Fibroblast of peridontal ligament (primary cell): ENCODE data around the gene CACNA2D3.
"Not testable (repeated sequence)": the region's sequence is repeated elsewhere in the genome, so short reads cannot be mapped to it uniquely, and the experiment has no call there.

ENCODE experiments used
- DNase-seq: peaks from one replicate; pipeline ENCODE4 v3.0.0-alpha.2; 2010; ENCODE audit errors: extremely low read depth

Gene CACNA2D3

DNA sequence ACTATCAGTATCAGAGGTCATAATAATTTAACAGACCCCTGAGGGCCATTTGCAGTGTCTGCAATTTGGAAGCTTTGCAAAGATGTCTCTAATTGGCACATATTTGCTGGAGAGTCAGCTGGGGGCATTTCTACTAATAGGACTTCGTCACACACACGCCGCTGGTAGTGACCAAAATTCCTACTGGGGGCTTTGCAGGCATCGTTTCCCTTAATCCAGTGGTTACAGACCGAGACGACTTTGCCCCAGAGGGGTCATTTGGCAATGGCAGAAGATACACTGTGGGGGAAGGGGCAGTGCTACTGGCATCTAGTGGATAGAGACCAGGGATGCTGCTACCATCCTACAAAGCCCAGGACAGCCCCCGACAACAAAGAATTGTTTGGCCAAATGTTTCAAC, 956.5 kb downstream of the CACNA2D3 start:
- no peak for DNase-seq

DNA sequence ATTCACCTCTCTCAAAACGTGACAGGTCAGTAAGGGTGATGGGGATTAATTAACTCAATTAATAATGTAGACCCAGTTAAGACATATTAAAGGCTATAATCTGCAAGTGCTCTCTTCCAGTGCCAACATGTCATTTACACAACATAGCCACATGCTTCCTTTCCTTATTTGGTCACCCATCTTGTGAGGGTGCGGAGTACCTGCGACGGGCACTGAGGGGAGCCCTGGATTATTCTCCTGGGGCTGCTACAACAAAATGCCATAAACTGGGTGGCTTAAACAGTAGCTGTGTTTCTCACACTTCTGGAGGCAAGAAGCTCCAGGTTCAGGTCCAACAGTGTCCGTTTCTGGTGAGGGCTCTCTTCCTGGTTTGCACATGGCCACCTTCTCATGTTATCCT, 962.9 kb downstream of the CACNA2D3 start:
- no peak for DNase-seq

DNA sequence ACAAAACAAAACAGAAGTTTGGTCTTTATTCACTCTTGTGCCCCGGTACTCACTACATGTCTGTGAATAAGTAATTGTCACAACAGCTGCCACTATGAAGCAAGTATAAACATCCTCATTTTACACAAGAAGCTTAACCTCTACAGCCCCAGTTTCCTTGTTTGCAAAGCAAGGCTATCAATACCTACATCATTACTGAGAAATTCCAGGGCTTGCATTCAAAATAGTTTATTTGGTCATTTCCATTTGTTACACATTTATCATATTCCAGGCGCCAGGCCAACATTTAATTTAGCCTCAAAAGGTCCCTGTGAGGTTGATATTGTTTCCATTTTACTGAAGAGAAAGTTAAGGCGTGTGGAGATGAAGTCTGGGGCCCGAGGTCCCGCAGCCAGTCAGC, 966.9 kb downstream of the CACNA2D3 start:
- peak; percentile 45 for DNase-seq

DNA sequence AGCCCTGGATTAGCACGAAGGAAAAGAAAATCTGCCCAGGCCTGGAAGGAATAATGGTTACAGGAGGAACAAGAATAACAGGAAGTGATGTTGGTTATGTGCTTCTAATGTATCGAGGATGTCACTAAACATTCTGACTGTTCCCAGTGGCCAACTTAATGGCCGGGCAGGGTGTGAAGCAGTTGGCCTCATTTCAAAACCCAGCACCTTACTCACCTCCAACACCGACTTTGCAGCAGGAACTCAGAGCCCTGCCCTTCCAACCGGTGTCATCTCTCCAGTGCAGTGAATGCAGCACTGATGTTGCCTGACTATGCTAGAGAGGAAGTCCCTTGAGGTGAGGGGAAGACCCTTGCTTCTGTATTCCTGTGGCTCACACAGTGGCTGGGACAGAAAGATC, 967.9 kb downstream of the CACNA2D3 start:
- DNase-seq, result no peak

DNA sequence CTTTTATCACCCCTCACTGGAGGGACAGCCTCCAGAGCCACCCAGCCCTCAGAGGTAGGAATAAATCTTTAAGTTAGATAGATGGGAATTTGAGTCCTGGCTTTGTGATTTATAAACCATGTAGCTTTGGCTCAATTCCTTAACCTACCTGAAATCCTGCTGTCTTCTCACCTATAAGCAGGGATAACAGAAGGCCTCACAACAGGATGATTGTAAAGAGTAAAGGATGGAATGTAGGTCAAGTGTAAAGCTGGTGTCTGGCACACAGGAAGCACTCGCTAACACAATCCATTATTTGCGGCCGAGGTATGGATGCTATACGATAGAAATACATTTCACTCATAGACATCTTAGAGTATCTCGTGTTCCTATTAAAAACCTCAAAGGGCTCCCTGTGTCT, 968.4 kb downstream of the CACNA2D3 start:
- DNase-seq, result no peak

DNA sequence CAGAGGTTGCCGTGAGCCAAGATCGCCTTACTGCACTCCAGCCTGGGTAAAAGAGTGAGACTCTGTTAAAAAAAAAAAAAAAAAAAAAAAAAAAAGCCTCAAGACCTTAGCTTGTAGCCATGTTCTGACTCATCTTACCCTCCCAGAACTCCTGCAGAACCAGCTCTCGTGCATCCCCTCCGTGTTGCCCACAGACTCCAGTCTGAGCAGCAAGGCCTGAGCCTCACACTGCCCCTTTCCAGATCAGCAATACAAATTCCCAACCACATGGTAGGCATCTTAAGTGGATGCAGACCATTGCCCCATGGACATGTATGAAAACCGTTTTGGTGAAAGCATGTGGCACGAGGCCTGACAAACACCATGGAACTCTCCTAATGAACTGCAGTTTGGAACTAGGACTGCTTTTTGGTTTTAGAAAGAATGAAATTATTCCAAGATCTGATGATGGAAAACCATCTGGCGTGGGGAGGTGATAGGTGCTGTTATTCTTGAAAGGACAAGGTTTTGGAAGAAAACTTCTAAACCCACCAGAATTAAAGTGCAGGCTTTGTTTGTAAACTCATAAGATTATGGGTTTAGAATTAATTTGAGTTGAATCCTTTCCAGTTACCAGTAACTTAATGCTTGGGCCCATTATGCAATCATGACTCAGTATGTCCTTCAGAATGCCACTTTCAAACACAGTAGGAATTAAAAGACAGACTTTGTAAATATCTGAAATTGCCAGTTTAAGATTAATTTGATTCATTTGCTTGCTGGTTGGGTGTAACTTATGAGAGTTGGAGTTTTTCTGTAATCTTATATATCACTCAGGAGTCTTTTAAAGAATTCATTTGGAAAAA, 969.3 kb downstream of the CACNA2D3 start:
- DNase-seq, result peak; percentile 84

DNA sequence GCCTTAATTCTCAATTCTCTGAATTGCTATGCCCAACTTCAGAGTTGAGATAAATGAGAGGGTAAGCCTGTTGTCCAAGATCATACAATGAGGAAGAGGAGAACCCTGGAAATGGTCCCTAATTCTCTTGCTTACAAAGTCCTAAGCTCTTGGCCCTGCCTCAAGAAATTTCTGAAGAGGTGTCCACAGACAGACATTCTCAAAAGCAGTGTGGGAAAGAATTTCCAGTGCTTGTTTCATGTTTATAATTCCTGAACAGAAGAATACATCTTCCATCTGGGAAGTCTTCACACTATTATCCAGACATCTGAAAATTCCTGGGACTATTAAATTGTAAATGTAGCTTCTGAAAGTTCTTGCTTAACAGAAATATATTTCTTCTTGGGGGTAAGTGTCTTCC, 972.3 kb downstream of the CACNA2D3 start:
- DNase-seq, result no peak

DNA sequence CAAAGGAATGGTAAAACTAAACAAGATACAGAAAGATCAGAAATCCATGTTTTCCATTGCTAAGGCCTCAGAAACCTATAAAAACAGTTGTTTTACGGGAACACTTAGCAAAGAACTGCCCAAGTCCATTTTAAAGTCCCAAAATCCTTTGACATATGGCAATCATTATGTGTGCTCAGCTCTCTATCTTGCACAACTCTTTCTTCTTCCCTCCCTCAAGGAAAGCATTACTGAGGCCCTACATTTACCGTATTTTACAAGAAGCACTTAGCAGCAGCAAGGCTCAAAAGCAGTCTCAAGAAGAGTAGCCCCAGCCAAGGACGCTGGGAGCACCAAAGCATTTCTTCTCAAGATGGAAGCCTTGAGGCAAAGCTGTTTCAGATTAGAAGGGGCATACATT, 975.1 kb downstream of the CACNA2D3 start:
- DNase-seq, result peak; percentile 74

DNA sequence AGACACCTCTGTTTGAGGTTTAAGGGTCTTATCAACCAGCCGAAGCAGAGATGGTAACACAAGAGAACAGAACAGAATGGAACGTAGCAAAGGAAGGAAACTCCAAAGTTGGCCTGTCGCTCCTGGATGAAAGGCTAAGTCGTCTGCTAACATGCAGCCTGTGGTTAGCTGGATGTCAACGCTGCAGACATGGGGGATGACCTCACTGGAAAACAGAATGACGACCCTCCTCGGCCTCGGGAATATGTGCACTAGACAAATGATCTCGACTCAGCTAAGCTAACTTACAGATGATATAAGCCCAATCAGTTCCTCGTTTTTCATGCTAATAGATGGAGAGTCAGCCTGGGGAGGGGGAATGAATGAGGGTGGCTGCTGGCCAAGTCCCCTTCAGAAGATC, 983.3 kb downstream of the CACNA2D3 start:
- no peak for DNase-seq

DNA sequence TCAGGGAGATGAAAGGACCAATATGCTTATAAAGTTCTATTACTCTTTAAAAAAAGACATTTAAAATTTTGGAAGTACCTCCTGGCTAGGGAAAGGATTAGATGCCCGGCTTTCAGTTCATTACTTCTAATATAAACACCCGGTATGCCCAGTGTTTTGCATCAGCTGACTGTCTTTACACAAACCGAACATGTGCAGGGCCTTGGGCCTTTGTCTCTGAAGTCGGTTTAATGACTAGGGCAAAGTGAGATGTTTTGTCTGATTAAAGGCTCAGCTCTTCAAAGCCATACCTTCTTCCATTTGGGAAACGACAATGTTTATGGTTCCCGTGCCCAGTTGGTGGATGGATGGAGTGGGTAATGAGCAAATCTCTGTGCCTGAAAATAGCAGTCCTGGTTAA, 984.8 kb downstream of the CACNA2D3 start:
- no peak for DNase-seq

DNA sequence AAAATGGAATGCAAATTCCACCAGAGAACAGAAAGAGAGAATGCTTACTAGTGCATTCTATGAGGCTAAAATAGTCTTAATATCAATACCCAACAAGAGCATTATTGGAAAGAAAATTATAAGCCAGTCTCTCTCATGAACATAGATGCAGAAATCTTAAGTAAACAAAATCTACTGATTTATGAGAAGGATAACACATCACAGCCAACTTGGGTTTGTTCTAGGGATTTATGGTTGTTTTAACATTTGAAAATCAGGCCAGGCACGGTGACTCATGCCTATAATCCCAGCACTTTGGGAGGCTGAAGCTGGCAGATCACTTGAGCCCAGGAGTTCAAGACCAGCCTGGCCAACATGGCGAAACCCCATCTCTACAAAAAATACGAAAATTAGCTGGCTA, 989.6 kb downstream of the CACNA2D3 start:
- not testable (repeated sequence) for DNase-seq

DNA sequence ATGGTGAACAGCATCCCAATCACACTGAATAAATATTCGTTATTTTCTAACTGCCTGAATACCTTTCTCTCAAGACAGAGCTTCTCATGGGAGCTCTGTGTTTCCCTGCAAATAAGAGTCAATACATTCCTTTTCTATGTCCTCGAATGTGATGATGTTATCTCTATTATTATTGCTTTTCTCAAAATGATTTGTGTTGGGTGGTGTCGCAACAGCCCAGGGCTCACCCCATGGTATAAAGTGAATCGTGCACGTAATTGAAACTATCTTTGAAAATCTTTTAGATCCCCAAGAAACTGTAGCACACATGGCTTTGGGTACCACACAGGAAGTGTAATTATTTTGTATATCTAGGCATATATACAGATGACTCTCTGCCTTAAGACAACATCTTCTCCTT, 996.1 kb downstream of the CACNA2D3 start:
- DNase-seq, result no peak

DNA sequence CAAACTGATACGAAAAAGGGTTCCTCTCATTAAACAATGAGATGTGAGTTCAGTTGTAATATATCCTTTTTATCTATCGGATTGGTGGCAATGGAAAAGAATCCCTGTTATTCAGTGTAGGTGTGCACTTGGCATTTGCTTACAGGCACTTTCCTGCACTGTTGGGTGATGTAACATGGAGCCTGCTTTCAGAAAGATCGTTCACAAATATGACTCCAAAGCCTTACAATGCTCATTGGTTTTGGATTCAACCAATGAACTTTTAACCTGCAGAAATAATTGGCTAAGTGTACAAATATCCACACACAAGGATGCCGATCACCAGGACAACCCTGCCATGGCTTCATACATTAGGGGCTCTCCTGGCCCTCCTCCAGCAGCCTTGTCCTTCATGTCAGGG, 996.9 kb downstream of the CACNA2D3 start:
- DNase-seq, result no peak

DNA sequence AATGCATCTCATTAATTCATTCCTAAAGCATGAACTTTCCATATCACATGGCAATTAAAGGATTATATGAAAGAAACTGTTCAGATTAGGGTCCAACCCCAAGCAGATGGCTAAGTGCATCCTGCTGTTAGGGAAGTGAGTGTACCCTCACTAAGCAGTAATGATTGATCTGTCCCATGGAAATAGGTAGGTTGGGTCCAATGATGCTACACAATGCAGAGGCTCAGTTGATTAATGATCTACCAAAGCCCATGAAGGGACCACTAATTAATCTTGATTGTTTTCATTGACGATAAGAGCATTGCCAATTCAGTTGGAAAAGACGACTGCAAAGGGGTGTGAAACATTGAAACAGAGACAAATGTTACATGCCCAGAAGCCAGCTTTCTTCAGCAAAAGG, 1000.0 kb downstream of the CACNA2D3 start:
- no peak for DNase-seq
